UCSD-AML1 (cell line): Measurements from ENCODE around the gene COL4A6.

Experiments used
- DNase-seq: peaks from one replicate; lab custom pipeline; 2025; ENCODE audit not compliant: unreplicated experiment; lab: John Stamatoyannopoulos, UW

COL4A6 gene

GRCh38 chrX:108332281-108332680, 105.9 kb downstream of the COL4A6 start:
- DNase-seq = no peak

GRCh38 chrX:108331126-108331909, 106.9 kb downstream of the COL4A6 start:
- no peak for DNase-seq

GRCh38 chrX:108323751-108324150, 114.5 kb downstream of the COL4A6 start:
- no peak for DNase-seq

GRCh38 chrX:108322234-108322633, 116.0 kb downstream of the COL4A6 start:
- no peak for DNase-seq

GRCh38 chrX:108316456-108316855, 121.8 kb downstream of the COL4A6 start:
- no peak for DNase-seq

- no peak for DNase-seq
These were observed 124.6 kb downstream of the COL4A6 start for GRCh38 chrX:108313669-108314068.

- DNase-seq = no peak
These were observed 125.3 kb downstream of the COL4A6 start for GRCh38 chrX:108312957-108313356.

GRCh38 chrX:108312011-108312410, 126.2 kb downstream of the COL4A6 start:
- DNase-seq = no peak

- DNase-seq = no peak
These were observed 127.7 kb downstream of the COL4A6 start for GRCh38 chrX:108310506-108310905.

- DNase-seq = no peak
These were observed 129.1 kb downstream of the COL4A6 start for GRCh38 chrX:108309144-108309543.

- DNase-seq = no peak
These were observed 130.8 kb downstream of the COL4A6 start for GRCh38 chrX:108307132-108308085.

- no peak for DNase-seq
These were observed 132.1 kb downstream of the COL4A6 start for GRCh38 chrX:108306086-108306485.

GRCh38 chrX:108304757-108305156, 133.5 kb downstream of the COL4A6 start:
- DNase-seq = no peak

- no peak for DNase-seq
These were observed 134.0 kb downstream of the COL4A6 start for GRCh38 chrX:108304210-108304609.

- no peak for DNase-seq
These were observed 134.5 kb downstream of the COL4A6 start for GRCh38 chrX:108303682-108304081.

GRCh38 chrX:108299704-108300103, 138.5 kb downstream of the COL4A6 start:
- DNase-seq = no peak

GRCh38 chrX:108299101-108299591, 139.1 kb downstream of the COL4A6 start:
- no peak for DNase-seq

GRCh38 chrX:108298165-108298602, 140.0 kb downstream of the COL4A6 start:
- no peak for DNase-seq

- no peak for DNase-seq
These were observed 140.9 kb downstream of the COL4A6 start for GRCh38 chrX:108297290-108297689.

- no peak for DNase-seq
These were observed 146.2 kb downstream of the COL4A6 start for GRCh38 chrX:108292053-108292452.

- DNase-seq = no peak
These were observed 152.3 kb downstream of the COL4A6 start for GRCh38 chrX:108285918-108286317.

- no peak for DNase-seq
These were observed 152.9 kb downstream of the COL4A6 start for GRCh38 chrX:108285356-108285755.
